Fibroblast of skin of left quadriceps (primary cell): ENCODE data around the gene CC2D1B.

Experiments
- DNase-seq, 2 experiments: peaks; one replicate each; pipeline ENCODE4 v3.0.0-alpha.2; 2013; ENCODE audit warnings: low read depth in 2 of 2

Gene CC2D1B

DNA sequence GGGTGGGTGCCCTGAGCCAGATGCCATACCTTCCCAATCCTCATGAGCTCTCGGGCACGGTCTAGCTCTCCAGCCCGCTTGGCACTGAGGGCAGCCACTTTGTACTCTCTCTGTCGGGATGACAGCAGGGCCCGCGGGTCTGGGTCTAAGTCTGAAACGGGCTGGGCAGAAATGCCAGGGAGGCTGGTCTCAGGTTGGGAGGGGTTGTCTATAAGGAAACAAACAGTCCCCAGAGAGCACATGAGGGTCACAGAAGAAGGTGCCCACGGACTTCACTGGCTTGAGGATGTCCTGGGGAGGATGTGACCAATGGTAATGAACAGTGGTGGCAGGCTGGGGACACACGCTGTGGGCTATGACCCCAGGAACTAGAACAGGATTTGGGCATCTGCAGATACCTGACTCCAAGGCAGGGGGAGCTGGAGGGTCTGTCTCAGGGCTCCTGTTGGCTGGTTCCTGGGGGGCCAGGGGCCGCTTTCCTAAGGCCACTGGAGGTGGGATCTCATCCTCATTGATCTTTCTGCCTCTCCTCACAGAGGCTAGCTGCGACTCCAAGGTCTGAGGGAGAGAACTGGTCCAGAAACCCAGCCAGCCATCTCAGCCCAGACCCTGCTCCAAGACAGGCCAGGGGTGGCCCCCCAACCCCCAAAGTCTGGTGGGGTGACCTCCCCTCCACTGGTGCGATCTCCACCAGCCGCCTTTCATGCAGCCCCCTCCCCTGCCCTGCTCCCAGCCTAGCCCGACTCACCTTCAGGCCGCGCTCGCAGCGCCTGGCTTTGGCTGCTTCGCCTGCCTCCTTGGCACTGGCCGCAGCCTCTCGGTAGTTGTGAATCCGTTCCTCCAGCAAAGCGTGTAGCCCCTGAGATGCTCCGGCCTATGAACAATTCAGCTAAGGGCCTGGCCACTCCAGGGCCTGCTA lies 6.1 kb downstream of the CC2D1B start:
- DNase-seq, result no peak

DNA sequence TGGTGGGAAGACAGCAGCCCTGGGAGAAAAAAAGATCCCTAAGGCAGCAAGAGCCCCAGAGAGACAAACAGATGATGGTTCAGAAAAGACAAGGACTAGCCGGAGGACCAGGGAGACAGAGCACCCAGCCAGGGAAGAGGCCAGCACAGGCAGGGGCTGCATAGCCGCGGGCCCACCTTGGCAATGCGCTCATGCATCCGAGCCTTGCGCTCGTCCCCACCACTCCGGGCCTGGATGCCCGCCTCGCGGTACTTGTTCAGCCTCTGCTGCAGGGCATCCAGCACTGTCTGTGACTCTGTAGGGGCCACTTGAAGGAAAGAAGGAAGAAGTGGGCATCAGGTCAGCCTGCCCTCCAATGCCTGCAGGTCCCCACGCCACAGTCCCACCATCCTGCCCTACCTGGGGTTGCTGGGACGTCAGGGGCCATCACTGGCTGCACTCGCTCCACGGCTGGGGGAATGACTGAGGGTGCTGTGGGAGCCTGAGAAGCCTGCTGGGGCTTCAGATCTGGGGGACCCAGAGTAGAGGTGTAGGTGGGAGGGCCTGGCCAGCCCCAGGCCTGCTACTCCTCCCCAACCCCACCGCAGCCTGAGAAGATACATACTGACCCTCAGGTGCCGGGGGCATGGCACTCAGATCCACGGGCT lies 7.0 kb downstream of the CC2D1B start:
- DNase-seq, result no peak

DNA sequence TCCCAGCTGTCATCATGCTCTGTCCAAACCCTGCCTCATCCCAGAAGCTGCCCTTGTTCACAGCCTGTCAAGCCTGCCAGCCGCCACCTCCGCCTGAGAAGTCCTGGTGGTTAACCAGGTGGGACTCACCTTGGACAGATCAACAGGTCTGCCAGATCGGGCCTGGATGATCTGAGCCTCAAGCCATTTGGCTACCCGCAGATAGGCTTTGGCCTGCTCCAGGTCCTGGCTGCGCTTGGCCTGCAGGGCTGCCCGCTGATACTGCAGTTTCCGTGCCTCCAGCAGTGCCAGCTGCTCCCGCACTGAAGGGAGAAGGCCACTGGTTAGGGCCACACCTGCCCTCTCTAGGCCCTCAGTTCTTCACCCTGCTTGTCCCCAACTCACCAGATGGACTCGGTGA lies 8.6 kb downstream of the CC2D1B start:
- DNase-seq, result no peak

DNA sequence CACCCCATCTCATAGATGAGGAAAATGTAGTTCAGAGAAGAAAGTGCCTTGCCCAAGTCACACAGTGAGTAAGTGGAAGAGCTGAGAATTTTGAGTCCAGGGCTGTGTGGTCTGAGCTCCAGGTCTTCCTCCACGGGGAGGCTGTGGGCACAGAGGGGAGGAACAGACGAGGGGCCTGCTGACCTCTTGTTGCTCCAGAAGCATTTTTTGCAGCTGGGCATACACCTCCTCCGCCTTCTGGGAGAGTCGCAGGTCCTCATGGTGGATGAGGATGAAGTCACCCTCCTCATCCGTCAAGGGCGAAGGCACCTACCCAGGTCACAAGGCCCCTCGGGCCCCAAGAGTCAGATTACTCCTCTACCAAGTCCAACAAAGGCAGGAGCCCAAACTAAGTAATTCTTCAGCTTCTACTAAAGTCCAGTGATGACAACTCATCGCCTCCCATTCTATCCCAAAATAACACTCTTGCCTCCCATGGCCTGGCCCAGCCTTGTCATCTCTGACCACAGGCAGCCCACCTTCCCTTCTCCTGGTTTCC lies 9.1 kb downstream of the CC2D1B start:
- no peak for DNase-seq

DNA sequence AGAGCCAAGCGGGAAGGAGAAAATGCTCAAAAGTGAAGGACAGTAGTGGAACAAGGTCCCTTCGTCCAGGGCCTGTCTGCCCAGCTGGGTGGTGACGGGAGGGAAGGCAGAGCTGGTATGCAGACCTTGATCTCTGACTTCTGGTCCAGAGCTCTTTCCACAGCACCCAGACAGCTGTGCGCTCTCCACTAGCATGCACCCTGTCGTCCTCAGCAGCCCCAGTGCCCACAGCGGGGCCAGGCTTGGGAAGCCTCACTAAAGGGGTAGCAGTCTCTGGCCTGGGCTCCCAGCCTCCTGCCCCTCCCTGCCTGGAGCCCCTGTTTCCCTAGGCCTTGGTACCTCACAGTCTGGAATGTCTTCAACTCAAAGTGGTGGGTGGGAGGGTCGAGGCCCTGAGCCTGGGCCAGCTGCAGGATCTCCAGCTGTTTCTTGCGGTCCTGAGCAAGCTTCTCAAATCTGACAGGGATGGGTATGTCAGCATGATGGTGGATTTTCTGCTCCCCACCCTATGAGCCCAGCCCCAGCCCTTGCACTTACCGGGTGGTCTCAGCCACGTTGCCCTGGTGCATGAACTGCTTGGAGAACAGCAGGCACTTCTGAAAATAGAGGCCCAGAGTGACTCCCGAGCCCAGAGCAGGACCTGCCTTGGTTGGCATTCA lies 10.0 kb downstream of the CC2D1B start:
- no peak for DNase-seq

DNA sequence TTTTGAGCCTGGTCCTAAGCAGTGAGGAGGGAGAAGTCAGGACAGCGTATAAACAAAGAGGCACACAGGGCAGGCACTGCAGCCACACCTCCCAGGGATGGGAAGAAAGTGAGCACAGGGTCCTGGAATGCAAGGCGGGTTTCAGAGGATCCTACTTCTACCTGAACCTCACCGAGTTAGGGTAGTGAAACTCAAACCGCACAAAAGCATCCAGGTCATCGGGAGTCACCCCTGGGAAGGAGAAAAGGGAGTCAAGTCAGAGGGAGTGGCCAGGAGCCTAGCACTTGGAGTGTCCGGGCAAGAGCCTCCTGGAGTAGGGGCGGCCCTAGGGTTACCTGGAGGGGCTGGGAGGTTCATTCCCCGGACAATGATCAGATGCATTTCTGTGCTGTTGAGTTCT lies 10.6 kb downstream of the CC2D1B start:
- DNase-seq, result no peak

DNA sequence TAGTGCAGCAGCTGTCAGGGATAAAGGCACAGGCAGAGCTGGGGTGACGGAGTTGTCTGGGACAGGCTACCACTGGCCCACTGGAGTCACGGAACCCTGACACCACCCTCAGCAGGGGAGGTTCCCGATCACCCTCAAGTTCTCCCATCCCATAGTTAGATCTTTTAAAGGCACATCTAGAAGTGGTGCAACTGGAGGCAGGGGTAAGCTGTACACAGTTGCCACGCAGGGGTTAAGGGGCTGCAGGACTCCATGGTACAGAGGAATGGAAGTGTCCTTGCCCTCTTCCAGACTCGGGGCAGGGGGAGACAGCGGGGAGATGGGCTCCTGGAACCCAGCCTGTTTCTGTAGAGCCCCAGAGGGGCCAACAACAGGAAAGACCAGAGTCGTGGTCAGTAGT lies 13.3 kb downstream of the CC2D1B start:
- DNase-seq, result no peak

DNA sequence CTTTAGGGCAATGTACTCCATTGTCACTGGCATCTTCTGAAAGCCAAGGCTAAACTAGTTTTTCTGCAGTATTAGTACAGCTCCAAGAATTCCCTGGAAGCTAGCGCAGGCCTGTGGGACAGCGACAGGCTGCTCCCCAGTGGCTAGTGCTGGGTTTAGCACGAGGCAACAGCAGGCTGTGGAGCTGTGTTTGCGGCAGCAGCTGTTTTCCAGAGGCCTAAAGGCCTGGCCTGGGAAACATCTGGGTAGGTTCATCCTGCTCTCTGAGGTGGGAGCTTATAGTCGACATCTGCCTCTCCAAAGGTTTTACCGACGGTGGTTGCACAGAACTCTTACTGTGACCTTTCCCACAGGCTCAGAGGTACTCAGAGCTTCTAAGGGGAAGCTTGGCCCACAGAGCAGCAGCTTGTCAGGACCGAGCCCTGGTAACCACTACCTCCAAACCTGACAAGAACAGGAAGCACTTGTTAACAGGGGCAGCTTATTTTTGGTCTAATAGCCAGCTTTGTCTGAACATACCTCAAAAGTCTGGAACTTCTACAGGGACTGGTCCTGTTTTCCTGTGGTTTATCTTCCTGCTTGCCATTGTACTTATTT lies 17.2 kb downstream of the CC2D1B start:
- DNase-seq, result no peak

DNA sequence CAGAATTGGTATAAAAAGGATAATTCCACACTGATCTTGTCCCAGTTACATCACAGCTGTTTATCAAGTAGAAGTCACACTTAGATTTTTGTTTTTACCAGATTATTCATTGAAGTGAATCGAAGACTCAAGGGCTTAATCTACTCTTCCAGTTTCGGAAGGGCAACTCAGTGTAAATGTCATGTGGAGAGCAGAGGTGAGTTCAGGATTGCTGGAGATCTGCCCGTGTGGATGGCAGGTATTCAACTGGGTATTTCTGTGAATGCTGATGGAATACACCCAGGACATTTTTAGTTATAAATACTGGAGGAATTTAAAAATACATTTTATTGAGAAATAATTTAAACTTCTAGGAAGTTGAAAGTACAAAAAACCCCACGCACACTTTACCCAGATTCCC lies 19.4 kb downstream of the CC2D1B start:
- DNase-seq, result no peak

DNA sequence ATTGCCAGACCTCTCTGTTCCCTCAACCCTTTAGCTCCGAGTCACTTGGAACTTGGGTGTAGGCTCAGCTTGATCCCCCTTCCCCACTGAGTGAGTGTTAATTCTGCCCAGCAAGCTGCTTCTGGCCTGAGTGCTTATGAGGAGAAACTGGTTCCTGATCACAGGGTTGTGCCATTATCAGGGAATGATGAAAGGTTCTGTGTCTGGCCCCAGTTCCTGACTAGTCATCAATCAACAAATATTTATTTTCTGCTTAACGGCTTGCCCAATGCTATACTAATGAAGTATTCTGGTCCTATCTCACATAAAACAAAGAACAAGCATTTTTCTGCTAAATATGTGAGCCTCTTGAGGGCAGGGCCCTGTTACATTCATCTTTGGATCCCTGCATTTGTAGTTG lies 20.8 kb downstream of the CC2D1B start:
- DNase-seq, result no peak

DNA sequence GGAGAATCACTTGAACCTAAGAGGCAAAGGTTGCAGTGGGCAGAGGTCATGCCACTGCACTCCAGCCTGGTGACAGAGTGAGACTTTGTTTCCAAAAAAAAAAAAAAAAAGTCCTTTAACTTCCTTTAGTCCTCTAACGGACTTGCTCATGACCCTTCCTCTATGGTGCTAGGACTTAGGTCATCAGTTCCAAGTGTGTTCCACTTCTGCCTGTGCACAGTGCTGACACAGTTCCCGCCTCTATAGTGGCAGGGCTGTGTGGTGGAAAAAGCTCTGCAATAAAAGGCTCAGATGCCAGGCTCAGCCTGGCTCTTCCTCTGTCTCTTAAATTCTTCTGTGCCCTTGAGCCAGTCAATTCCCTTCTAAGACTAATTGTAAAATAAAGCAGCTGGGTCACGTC lies 22.0 kb downstream of the CC2D1B start:
- no peak for DNase-seq

DNA sequence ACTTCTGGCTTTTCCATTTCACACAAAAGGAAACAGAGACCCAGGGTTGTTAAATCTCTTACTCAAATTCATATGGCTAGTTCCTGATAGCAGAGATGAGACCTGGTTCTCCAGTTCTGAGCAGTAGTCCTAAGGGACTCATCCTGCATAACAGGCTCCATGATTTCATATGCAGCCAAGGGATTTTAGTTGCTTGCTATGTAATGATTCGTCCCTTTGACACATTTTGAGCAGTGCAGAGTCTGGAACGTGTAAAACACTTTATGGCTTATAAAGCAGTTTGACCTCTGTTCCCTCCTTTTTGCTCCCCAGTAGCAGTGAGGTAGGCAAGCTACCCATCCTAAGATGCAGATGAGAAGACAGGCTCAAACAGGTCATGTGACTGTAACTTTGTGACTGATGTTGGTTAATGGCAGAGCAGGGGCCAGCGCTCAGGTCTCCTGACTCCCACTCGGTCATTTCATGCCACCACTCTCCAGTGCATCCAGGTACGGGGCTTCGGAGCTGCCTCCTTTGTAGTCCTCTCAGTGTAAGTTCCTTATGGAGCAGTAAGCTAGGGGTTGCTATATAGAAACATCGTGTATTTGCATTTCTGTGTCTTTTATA lies 24.2 kb downstream of the CC2D1B start:
- no peak for DNase-seq

DNA sequence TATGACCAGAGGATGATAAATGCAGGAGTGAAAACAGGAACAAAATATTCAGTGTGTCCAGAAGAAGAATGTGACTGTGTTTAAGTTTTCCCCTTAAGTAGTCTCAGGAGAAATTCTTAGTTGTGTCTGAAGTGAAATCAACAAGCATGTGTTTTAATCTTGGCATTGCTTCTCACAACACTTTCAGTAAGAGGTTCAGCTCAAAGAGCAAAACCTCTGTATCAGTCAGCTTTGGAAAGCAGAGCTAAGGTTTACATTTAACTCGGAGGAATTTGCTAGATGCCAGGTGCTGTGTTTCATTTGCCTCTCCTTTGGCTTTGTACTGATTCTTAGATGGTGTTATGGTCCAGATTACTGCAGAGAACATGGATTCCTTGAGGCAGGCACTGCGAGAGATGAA lies 28.6 kb downstream of the CC2D1B start:
- no peak for DNase-seq

DNA sequence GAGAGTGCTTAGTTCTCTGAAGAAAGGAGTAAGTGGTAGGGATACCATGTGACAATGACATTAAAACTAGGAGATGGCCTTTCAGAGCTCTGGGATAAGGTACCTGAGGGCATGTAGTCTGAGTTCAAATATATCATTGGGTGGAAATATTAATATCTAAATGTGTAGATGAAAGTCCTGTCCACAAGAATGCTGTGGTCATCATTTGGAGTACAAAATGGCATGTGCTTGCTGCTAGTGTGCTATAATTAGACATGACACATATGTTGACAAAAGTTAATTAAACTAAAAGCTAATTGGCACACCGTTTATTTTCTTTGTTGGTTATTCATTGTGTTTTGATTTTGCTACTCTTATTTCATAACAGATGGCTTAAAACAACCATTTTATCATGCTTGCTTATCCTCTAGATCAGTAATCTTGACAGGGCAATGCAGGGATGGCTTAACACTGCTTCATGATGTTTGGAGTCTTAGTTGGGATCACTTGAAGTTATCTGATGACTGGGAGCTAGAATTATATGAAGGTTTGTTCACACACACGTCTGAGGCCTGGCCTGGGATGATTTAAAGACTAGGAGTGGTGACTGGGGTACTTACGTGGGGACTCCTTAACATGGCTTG lies 31.0 kb downstream of the CC2D1B start:
- DNase-seq, result no peak

DNA sequence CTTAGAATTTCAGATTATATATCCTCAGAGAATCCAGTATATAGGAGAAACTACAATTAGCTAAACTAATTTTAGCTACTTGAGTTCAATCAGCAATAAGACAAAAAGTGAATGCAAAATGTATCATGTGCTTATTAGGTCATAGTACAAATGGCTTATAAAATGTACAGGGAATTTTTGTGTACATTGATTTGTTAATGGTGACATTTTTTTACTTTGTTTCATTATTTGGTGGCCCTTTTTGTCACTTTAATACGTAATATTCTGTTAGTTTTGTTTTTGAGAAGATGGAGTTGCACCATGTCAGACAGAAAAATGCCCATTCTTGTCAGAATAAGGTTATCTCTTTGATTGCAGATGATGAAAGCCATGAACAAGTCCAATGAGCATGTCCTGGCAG lies 33.6 kb downstream of the CC2D1B start:
- DNase-seq, result no peak

DNA sequence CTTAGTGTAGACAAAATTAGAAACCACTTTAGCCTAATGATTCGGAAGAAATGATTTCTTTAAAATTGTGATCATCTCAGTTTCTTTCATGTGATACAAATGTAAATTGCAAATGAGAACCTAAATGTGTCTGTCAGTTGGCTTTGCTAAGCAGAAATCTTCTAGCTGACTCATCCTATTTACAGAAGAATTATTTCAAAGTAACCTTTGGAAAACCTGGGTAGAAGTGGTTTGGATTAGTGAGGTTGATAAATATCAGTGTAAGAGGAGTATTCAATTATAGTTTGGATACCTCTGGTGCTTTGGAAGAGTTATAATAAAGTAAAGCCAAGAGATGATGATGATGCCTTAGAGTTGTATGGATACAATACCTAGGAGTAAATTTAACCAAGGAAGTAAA lies 37.4 kb downstream of the CC2D1B start:
- DNase-seq, result no peak

DNA sequence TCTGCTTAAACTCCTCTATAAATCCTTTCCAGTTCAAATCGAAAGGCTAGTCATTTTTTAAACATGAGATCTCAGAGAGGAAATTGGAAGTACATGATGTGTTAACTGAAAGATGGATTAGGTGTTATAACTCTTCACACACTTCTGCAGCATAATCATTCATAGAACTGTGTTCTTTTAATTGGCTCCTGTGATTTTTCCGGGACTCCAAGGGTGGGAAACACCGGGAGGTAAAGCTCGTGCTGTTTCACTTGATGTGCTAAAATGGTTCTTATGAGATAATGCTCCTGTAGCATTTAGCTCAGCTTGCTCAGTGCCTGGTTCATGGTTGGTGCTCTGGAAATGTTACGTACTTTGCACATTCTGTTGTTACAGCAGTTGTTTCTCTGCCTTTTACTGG lies 40.2 kb downstream of the CC2D1B start:
- DNase-seq, result no peak

DNA sequence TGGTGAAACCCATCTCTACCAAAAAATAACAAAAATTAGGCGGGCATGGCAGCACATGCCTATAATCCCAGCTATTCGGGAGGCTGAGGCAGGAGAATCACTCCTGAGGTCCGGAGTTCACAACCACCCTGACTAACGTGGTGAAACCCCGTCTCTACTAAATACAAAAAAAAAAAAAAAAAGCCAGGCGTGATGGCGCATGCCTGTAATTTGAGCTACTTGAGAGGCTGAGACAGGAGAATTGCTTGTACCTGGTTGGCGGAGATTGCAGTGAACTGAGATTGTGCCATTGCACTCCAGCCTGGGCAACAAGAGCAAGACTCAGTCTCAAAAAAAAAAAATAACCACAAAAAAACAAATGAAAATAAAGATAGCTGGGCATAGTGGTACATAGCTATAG lies 42.3 kb downstream of the CC2D1B start:
- no peak for DNase-seq

DNA sequence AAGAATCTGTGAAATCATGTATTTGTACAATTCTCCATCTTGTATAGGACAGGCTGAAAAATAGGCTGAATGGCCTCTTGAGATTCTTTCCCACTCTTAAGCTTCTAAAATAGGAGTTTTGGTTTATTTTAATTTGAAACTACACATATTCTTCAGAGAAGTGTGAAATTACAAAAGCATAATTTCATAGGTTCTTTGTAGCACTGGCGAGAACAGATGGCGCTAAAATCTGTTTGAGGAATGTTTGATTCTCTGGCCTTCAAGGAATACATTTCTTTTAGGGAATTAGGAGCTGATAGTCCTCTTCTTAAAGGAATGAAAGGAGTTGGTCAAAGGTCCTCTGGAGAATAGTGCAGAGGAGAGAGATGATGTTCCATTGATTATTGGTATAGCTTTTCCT lies 44.9 kb downstream of the CC2D1B start:
- DNase-seq, result no peak

DNA sequence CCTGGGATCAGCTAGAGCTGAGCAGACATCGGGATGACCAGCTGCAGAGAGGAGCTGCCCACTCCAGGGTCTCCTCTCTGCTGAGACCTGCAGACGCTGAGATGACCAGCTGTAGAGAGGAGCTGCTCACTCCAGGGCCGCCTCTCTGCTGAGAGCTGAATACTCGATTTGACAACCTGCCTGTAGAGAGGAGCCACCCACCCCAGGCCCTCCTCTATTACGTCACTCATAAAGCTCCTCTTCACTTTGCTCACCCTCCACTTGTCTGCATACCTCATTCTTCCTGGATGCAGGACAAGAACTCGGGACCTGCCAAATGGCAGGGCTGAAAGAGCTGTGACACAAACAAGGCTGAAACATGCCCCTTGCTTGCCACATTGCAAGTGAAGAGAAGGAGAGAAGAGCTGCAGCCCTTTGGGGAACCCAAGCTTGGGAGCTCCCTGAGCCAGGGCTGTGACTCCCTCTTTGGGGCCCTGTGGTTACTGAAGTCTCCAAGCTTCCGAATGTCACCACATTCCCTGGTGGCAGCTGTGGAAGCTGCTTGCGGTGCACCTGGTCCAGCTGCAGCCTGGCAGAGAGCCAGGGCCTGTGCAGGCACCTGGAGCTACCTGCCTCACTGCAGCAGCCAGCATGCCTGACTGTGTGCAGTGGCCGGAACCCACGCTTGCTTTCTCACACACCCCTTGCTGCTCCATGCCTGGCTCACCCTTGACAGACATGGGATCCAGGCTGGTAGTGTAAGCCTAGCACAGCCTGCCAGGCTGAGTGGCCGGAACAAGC lies 59.6 kb downstream of the CC2D1B start:
- DNase-seq, result no peak
